Keratinocyte (primary cell): ENCODE data around the gene AP4B1.

ENCODE experiments used
- EZH2 ChIP-seq: IDR thresholded peaks from one replicate; pipeline ENCODE4 v1.6.1; 2012; ENCODE audit warnings: inconsistent platforms, mild to moderate bottlenecking, low read length, moderate library complexity
- TF ChIP-seq, protein P1 (sequence below), 3 experiments: IDR thresholded peaks in 1 of 3; conservative IDR thresholded peaks in 1 of 3; optimal IDR thresholded peaks in 1 of 3; 2 replicates in 2 of 3; 3 replicates in 1 of 3; pipeline versions ENCODE3 to v1.5.1; 2011; ENCODE audit warnings: low read length in 3 of 3, mild to moderate bottlenecking in 3 of 3, moderate library complexity in 2 of 3, control low read depth in 1 of 3, inconsistent platforms in 1 of 3; ENCODE audit not compliant: insufficient read depth in 2 of 3; ENCODE audit errors: extremely low read depth in 1 of 3

DNA sequence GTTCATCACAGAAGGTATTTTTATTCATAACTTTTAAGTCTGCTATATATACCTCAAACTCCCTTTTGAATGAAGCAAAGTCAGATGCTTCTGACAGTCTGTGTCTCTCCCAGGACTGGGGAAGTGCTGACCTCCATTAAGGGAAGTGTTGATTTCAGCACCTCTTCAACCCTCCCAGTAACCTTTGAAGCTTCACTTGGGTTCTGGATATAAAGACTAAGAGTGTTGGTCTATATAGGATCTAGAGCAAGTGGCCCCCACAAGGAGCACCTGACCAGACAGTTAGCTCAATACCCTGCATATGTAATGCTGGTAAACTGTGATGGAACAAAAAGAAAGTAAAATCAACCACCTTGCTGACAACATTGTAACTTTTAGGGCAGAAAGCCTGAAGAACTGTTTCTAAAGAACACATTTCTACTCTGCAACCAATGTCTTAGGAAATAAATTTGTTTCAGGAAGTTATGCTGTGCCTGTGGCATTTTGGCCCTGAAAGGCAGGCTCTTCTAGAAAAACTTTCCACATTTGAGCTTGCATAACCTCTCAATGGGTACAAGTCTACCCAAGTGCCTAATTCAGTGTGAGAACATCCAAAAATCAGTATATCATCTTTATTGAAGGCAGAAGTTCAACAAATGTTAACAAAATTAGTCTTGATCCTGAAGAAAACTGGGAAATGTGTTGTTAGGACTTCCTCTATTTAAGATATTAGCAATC lies 32.2 kb downstream of the AP4B1 start:
- TF ChIP-seq, protein P1, sequence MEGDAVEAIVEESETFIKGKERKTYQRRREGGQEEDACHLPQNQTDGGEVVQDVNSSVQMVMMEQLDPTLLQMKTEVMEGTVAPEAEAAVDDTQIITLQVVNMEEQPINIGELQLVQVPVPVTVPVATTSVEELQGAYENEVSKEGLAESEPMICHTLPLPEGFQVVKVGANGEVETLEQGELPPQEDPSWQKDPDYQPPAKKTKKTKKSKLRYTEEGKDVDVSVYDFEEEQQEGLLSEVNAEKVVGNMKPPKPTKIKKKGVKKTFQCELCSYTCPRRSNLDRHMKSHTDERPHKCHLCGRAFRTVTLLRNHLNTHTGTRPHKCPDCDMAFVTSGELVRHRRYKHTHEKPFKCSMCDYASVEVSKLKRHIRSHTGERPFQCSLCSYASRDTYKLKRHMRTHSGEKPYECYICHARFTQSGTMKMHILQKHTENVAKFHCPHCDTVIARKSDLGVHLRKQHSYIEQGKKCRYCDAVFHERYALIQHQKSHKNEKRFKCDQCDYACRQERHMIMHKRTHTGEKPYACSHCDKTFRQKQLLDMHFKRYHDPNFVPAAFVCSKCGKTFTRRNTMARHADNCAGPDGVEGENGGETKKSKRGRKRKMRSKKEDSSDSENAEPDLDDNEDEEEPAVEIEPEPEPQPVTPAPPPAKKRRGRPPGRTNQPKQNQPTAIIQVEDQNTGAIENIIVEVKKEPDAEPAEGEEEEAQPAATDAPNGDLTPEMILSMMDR (optimal IDR thresholded peaks at IDR 0.05 in 1 of 3, IDR thresholded peaks at IDR 0.05 in 1 of 3, conservative IDR thresholded peaks at IDR 0.05 in 1 of 3; ENCODE audit: extremely low read depth in 1 of 3, insufficient read depth in 2 of 3, low read length in 3 of 3): no peak
- TF ChIP-seq EZH2: no peak
